Stimulated activated CD4-positive, alpha-beta T cell treated with anti-CD3 and anti-CD28 coated beads, Interleukin-1b, Interleukin-23, amount 100 ng/mL, for 4 hours (primary cell): ENCODE results near the gene TSPO.

ENCODE experiments used
- DNase-seq, 2 donors: peaks; one replicate each; pipeline ENCODE4 v3.0.0-alpha.2; 2020; ENCODE audit warnings: low read depth in 2 of 2

Gene TSPO

GRCh38 chr22:43159484-43160178 lies 8.3 kb downstream of the TSPO start:
- DNase-seq: no peak

DNA sequence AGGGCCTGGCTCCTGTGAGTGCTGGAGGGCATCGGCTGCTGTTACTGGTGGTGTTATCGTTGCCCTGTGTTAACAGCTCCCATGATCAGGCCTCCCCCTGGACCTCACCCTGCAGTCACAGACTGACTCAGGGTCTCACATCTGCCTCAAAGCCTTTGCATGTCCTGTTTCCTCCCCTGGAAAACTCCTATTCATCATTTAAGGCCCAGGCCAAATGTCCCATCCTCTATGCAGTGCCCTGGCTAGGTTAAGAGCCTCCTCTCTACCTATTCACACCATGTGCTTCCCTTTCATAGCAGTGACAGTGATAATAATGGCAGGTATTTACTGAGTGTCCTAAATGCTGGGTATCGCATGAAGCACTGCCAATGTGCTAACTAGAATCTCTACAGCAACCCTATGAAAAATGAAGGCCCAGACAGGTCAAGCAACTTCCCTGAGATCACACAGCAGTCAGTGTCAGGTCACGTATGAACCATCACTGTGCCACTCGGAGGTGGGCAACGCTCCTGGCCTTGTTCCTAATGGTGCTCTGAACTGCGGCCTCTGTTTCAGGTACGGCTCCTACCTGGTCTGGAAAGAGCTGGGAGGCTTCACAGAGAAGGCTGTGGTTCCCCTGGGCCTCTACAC lies 9.3 kb downstream of the TSPO start:
- no peak for DNase-seq

DNA sequence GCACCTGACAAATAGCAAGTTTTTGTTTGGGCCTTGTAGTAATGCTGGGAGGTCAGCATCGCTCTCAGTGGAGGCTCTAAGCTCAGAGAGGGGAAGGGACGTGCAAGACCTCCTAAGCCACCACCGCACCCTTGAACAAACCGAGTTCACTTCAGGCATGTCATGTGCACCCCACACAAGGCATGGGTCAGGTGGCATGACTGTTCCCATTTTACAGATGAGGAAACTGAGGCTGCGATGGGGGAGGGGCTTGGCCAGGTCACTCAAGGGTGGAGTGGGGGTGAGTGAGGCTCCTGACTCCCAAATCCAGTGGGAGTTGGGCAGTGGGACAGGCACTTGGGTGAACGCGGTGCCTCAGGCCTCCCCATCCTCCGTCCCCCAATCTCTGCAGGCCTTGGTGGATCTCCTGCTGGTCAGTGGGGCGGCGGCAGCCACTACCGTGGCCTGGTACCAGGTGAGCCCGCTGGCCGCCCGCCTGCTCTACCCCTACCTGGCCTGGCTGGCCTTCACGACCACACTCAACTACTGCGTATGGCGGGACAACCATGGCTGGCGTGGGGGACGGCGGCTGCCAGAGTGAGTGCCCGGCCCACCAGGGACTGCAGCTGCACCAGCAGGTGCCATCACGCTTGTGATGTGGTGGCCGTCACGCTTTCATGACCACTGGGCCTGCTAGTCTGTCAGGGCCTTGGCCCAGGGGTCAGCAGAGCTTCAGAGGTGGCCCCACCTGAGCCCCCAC lies 11.2 kb downstream of the TSPO start:
- no peak for DNase-seq

GRCh38 chr22:43163241-43163795 lies 12.0 kb downstream of the TSPO start:
- no peak for DNase-seq

DNA sequence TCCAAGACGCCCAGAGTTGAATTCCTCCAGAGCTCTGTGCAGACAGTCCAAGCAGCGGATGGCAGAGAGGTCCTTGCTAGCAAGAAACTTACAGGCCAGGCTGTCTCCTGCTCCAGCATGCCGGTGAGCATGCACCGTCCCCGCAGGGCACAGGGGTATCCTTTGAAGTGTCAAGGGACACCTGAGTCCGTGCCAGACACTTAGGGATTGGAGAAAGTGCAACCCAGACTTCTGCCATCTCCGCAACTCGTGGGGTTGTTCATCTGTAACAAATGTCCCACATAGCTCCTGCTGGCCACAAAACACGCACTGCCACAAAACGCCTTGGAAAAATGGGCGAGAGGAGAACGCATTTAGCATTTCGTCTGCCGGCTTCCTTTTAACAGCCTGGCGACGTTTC lies 13.3 kb downstream of the TSPO start:
- no peak for DNase-seq

GRCh38 chr22:43166132-43166930 lies 15.0 kb downstream of the TSPO start:
- DNase-seq: no peak

DNA sequence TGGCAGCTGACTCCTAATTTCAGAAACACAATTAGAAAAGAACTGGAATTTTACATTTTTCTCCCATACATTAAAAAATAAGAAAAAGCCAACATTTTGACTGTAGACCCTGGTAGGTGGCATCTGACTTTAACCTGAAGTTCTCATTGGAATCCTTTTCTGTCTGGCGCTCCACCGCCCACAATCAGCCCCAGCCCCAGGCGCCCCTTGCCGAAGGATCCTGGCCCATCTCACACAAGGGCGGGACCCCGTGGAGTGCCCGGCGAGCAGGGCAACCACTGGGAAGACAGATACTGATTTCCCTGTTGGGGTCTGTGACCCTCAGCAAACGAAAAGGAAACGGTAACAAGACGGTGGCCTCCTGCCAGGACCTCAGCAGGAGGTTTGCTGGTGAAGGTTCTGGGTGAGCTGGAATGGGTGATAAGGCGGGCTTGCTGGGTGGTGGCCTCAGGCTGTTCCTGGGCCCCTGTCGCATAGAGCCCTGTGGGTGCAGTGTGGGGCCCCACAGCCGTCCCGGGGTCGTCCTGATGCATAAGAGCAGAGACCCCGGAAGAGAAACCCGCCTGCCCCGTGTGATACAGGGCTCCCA lies 15.7 kb downstream of the TSPO start:
- DNase-seq: no peak

GRCh38 chr22:43168471-43169309 lies 17.3 kb downstream of the TSPO start:
- DNase-seq: no peak

DNA sequence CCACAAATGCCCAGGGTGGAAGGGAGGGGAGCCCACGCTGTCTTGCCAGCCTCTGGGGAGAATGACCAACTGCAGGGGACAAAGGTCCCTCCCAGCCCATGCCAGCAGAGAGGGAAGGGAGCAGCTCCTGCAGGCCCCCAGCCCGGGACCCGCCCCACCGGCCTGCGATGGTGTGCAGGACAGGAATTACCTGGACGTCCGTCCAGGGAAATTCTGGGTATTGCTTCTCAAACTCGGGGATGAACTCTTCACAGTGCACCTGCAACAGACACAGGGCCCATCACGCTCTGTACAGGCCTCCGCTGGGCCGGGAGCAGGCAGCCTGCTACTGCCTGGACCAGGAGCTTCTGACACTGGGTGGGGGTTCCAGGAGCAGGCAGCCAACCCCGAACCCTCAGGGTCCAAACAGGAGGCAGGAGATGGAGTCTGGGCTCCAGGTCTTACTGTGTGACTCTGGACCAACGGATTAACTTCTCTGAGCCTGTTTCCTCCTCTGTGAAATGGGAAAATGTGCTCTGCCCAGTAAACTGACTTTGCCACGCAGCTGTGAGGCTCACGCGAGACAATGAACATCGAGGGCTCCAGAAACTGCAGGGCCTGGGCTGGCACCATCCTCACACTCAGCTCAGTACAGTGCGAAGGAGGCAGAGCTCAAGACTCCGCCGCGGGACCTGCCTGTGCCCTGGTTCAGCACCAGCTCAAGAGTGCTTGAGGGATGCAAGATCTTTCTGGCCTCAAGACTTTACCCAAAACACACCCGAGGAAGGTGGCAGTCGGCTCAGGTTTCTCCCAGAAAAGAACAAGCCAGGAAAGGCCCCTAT lies 18.2 kb downstream of the TSPO start:
- no peak for DNase-seq

DNA sequence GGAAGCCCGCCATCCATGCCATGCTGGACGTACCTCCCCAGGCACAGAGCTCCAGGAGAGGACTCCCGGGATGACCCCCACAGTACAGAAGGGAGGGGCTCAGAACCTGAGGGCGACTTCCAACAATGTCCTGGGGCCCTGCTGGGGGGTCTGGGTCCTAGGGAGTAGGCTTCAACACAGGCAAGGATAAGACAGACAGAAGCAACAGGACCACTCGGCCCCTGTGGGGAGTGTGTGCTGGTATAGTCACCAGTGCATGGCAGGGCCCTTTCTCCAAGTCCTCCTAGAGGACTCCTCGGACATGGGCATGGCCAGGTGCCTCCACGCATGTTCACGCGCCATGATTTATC lies 18.7 kb downstream of the TSPO start:
- DNase-seq: no peak

GRCh38 chr22:43171019-43171491 lies 19.7 kb downstream of the TSPO start:
- DNase-seq: no peak

GRCh38 chr22:43171607-43172006 lies 20.2 kb downstream of the TSPO start:
- DNase-seq: no peak

DNA sequence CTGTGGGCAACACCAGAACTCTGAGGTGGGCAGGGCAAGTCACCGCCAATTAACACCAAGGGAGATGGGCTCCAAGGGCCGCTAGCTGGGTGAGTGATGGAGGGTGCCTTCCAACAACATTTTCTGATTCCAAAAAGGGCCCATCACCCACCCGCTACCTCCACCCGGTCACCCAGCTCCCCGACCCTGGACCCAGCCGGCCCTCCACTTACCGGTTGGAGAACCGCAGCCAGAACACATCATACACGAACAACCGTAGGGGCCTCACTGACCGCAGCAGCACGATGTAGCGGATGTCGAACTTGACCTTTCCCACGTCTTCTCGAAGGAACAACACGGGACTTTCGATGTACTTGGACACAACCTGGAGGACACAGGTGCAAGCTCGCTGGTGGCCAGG lies 20.8 kb downstream of the TSPO start:
- no peak for DNase-seq

- no peak for DNase-seq
Observed at GRCh38 chr22:43173566-43173965, 22.2 kb downstream of the TSPO start.

- DNase-seq: no peak
Observed at GRCh38 chr22:43173976-43174720, 22.8 kb downstream of the TSPO start.

DNA sequence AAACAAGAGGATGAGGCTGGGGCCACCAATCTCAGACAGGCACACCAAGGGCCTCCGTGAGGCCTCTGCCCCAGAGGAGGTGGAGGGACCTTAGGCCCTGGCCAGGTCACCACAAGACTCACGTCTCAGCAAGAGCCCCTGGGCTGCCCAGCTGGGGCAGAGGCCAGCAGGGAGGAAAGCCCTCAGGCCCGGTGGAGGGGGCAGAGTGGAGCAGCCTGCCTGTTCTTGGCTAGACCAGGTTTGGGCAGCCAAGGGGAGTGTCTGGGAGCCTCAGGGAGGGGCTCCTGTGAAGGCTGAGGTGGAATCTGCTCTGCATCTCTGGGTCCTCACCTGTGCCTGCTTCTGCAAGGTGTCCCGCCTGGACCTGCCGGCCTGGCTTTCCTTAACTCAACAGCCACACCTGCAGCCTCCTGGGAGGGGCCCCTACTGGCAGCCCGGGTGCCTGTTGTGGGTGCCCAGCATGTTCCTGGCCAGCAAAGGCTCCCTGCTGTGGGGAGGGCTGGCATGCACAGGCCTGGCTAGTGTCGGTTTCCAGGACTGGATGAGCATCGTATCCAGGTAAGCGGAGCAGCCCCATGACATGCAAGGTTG lies 23.7 kb downstream of the TSPO start:
- no peak for DNase-seq

GRCh38 chr22:43176090-43176489 lies 24.7 kb downstream of the TSPO start:
- no peak for DNase-seq

DNA sequence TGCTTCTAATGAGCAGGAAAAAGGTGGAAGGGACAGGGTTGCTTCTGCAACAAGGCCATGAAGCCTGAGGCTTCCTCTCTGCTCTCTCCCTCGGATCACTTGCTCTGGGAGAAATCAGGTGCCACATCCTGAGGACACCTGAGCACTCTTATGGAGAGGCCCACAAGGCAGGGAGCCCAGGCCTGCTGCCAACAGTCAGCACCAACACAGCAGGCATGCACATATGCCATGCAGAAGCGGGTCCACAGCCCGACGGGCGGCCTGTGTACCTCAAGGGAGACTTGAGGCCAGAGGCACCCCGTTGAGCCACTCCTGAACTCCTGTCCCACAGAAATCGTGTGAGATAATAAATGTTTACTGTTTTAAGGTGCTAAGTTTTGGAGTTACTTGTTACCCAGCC lies 26.1 kb downstream of the TSPO start:
- DNase-seq: no peak
